C4-2B (cell line): Measurements from ENCODE around the gene PREX1.

Source experiments
- H3K27ac ChIP-seq: fragments of 450-650 bp; 2 replicates; pipeline ENCODE4 v1.5.1; 2017
- ZFX ChIP-seq: fragments of 450-650 bp; IDR thresholded peaks from 2 replicates; pipeline ENCODE4 v1.6.1; 2017
- TF ChIP-seq, protein P1 (sequence below): fragments of 450-650 bp; conservative IDR thresholded peaks from 2 replicates; pipeline ENCODE4 v1.5.1; 2017; ENCODE audit warnings: mild to moderate bottlenecking

The PREX1 gene

DNA sequence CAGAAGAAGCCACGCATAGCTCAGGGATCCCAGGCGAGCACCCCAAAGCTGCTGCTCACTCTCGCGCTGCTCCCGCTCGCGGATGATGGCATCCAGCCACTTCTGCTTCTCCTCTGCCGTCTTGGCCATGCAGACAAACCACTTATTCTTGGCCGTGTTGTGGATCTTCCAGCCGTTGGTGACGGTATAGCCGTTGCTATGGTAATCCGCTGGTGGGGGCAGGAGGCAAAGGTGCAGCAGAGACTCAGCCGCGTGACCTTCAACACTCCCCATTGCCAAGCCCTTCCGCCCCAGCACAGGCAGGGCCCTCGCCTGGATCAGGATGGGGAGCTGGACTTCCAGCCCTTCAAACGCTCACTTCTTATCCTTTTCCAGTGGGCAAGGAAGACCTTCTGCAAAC, 136.9 kb downstream of the PREX1 start:
- TF ChIP-seq, protein P1, sequence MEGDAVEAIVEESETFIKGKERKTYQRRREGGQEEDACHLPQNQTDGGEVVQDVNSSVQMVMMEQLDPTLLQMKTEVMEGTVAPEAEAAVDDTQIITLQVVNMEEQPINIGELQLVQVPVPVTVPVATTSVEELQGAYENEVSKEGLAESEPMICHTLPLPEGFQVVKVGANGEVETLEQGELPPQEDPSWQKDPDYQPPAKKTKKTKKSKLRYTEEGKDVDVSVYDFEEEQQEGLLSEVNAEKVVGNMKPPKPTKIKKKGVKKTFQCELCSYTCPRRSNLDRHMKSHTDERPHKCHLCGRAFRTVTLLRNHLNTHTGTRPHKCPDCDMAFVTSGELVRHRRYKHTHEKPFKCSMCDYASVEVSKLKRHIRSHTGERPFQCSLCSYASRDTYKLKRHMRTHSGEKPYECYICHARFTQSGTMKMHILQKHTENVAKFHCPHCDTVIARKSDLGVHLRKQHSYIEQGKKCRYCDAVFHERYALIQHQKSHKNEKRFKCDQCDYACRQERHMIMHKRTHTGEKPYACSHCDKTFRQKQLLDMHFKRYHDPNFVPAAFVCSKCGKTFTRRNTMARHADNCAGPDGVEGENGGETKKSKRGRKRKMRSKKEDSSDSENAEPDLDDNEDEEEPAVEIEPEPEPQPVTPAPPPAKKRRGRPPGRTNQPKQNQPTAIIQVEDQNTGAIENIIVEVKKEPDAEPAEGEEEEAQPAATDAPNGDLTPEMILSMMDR: no peak
- no peak for TF ChIP-seq ZFX

DNA sequence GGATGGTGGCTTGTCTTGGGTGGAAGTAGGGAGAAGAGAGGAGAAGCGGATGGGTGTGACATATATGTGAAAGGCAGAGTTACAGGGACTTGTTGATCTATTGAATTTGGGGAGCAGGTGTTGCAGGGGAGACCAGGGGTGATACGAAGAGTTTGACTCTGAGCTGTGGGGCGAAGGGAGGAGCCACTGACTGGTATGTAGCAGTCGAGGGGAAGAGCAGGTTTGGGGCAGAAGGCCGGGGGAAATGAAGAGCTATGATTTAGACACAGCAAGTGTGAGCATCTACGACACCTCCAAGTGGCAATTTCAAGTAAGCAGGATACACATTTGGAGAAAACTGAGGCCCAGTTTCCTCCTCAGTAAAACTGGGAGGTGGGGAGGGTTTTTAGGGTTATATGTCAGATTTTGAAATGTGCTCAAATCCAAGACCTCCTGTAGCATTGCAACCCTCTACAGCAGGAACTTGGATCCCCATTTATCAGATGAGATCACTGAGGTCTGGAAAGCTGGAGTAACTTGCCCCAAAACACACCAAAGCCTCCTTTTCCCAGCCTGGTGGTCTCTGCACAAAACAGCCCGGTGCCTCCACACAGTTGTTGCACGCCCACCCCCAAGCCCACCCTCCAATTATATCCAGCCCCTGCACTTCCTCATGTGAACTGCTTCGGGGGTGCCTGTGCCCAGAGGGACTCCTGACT, 137.8 kb downstream of the PREX1 start:
- no peak overlapping the region for H3K27ac ChIP-seq
- TF ChIP-seq, protein P1: no peak
- no peak for TF ChIP-seq ZFX

More for the DNA sequence above, 136.9 kb downstream of the PREX1 start:
- no peak overlapping the region for H3K27ac ChIP-seq

DNA sequence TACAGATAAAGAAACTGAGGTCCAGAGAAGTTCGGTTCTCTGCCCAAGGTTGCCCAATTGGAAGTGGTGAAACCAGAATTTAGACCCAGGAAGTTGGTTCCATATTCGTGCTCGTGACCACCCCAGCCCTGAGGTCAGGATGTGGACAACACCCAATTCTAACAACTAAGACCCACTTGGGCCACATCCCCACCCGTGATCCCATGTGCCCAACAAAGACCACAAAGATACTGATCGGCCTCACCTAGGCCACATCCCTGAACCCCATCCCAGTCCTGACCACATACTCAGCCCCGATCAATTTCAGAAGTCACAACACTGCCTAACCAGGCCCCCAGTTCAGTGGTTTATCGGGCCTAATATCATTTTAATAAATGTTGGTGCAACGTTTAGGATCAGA, 138.4 kb downstream of the PREX1 start:
- TF ChIP-seq, protein P1: no peak
- no peak for TF ChIP-seq ZFX
- H3K27ac ChIP-seq: no peak overlapping the region

DNA sequence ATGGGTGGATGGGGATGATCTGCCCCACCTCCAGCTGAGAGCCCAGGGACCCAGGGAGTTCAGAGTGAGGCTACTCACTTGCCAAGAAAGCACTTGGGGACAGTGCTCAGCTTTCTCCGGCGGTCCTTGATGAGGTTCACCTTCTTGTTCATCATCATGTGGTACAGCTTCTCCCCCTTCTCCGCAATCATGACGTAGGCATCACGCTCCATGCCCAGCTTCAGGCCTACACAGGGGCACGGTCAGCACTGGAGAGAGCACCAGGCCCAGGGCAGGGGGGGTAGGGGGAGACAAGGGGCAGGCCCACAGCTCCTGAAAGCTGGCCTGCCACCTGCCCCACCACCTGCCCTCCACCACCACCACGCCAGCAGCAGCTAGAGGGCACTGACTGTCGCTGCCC, 139.2 kb downstream of the PREX1 start:
- no peak overlapping the region for H3K27ac ChIP-seq
- TF ChIP-seq, protein P1: no peak
- no peak for TF ChIP-seq ZFX

DNA sequence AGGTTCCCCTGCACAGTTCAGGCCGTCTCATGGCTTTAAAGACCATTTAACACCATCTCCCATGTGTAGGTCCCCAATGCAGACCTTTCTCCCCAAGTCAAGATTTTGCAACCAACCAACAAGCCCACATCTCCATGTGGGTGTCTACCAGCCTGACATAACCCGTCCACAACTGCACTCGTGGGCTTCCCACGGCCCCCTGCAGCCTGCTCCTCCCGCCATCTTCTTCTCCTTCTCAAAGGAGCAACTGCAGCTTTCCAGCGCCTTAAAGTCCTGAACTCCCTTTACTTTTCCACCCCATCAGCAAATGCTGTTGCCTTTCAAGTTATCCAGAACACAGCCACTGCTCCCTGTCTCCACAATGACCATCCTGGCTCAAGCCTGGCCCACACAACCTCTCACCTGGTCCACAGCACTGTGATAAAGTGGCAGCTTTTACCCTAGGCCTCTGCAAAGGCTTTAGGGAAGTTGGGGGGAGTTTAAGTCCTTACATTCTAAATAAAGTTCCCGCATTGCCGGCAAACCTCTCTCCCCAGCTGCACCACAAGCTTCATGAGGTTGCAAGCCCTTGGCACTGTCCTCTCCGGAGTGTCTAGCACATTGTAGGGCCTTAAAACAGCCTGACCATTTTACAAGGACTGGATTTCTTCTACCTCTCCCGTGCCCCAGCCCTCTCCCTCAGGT, 140.5 kb downstream of the PREX1 start:
- no peak for TF ChIP-seq ZFX
- TF ChIP-seq, protein P1: no peak
- H3K27ac ChIP-seq: peak overlapping the region; percentile 48

DNA sequence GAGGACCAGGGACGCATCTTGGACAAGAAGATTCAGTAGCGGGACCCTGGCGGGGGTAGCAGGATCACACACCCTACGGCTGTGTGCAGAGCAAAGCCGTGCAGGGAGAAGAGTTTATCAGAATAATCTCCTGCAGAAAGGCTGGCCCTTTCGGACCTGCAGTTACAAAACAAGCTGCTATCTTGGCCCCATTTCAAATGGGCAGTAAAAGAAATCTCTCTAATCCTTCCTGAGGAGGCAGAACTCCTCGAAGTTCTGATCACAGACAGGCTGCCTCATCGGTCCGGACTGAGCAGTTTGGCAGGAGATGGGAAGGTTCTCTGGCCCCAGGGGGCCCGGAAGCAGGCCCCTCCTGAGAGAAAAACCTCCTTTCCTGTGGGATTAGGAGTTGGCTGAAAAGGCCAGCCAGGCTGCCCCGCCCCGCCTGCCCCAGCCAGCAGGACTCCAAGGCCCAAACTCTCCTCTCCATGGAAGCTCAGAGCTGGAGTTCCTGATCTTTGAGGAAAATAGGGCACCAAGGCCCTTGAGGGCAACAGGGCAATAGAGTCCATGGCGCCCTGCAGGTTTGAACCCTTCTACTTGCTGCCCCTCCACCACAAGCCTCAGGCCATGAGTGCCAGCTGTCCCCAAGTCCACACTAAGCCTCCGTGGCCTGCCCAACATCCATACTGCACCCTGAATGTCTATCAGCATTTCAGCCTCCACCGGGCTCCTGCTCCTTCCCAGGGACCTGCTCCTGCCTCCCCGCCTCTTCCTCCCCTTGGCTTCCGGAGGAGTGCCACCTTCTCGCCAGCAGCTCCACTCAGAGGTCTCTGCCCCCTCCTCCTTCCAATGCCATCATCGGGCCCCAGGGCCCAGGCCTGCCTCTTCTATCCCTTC, 141.3 kb downstream of the PREX1 start:
- peak overlapping the region; percentile 48 for H3K27ac ChIP-seq
- TF ChIP-seq ZFX: no peak
- TF ChIP-seq, protein P1: no peak
